Smooth muscle cell (in vitro differentiated cells): ENCODE results near the gene BCAS3. TPM values are rescaled to one million over a fixed set of nuclear protein-coding genes. Genes with fewer than 3 reads are reported as not detected.

ENCODE experiments used
- DNase-seq: peaks from one replicate; lab custom pipeline; 2025; ENCODE audit not compliant: unreplicated experiment; lab: John Stamatoyannopoulos, UW
- H2AFZ ChIP-seq: fragments of 200-600 bp; sonication (generic); 2 replicates; pipeline ENCODE4 v1.6.0; 2016; ENCODE audit warnings: antibody characterized with exemption, low read depth, mild to moderate bottlenecking
- H3F3A ChIP-seq: fragments of 200-600 bp; sonication (generic); 2 replicates; pipeline ENCODE4 v1.6.0; 2017; ENCODE audit warnings: antibody characterized with exemption, low read depth
- H3K27ac ChIP-seq: fragments of 200-600 bp; sonication (generic); 2 replicates; pipeline ENCODE4 v1.5.1; 2016; ENCODE audit warnings: low read depth, mild to moderate bottlenecking
- H3K27me3 ChIP-seq: fragments of 200-600 bp; sonication (generic); 2 replicates; pipeline ENCODE4 v1.6.1; 2016; ENCODE audit warnings: low read depth, mild to moderate bottlenecking
- H3K36me3 ChIP-seq: fragments of 200-600 bp; sonication (generic); 2 replicates; pipeline ENCODE4 v1.5.1; 2016; ENCODE audit warnings: low read depth
- H3K4me1 ChIP-seq: fragments of 200-600 bp; sonication (generic); 2 replicates; pipeline ENCODE4 v1.5.1; 2016; ENCODE audit warnings: low read depth
- H3K4me2 ChIP-seq: fragments of 200-600 bp; sonication (generic); 2 replicates; pipeline ENCODE4 v1.6.0; 2016; ENCODE audit warnings: mild to moderate bottlenecking
- H3K4me3 ChIP-seq: fragments of 200-600 bp; sonication (generic); 2 replicates; pipeline ENCODE4 v1.5.1; 2016; ENCODE audit warnings: mild to moderate bottlenecking
- H3K79me2 ChIP-seq: fragments of 200-600 bp; sonication (generic); 2 replicates; pipeline ENCODE4 v1.6.0; 2016; ENCODE audit warnings: low read depth, mild to moderate bottlenecking
- H3K9ac ChIP-seq: fragments of 200-600 bp; sonication (generic); 2 replicates; pipeline ENCODE4 v1.6.0; 2016; ENCODE audit warnings: low read depth
- H3K9me3 ChIP-seq: fragments of 200-600 bp; sonication (generic); replicated peaks from 2 replicates; pipeline ENCODE4 v1.5.1; 2016; ENCODE audit warnings: low read depth
- H4K20me1 ChIP-seq: fragments of 200-600 bp; sonication (generic); 2 replicates; pipeline ENCODE4 v1.6.0; 2016; ENCODE audit warnings: low read depth
- WGBS: methylation state at CpG from one replicate; pipeline ENCODE4 v1.1.7; 2016; ENCODE audit warnings: low lambda C conversion rate; 5-methylcytosine and 5-hydroxymethylcytosine counted together
- polyA plus RNA-seq: library from polyadenylated mRNA; unstranded; fragments of >200 nt; fragmentation: Nextera tagmentation; extraction: Ambion mirVana; gene quantifications from 2 replicates; pipeline ENCODE4 v1.2.1, GENCODE V29; 2016
- total RNA-seq: library from RNA; depleted of rRNA; stranded (reverse); fragments of >200 nt; gene quantifications from 2 replicates; pipeline ENCODE4 v1.2.3, GENCODE V29; 2014
- TF ChIP-seq, protein P1 (sequence below): fragments of 200-600 bp; sonication (generic); IDR thresholded peaks from 2 replicates; pipeline ENCODE4 v1.5.1; 2017; ENCODE audit warnings: borderline replicate concordance, mild to moderate bottlenecking, antibody characterized with exemption; ENCODE audit not compliant: insufficient read depth, poor library complexity, severe bottlenecking

The BCAS3 gene
- total and polyA plus RNA-seq, 2 experiments from 2014 or later = 17.2 to 54.5 TPM

DNA sequence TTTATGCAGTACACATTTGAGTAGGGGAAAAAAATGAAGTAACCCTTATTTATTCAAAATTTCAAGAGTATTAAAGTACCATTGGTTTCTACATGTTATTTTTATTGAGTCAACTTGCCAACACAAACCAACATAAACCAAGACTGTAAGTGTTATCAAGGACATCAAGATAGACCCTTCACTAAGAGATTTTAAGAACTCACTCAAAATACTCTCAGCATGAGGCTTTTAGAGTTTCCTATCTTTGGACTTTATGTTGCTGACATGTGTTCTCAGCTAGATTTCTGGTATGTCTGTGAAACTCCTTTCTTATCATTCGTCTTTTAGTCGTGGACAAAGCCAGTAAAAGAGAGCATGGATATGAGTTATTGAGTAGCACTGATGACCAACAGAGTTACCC is 509.4 kb downstream of the BCAS3 start:
- H3K27me3 ChIP-seq = no peaks in the 10 kb centered on the region
- no peak overlapping the region for H2AFZ ChIP-seq
- DNase-seq = no peak

DNA sequence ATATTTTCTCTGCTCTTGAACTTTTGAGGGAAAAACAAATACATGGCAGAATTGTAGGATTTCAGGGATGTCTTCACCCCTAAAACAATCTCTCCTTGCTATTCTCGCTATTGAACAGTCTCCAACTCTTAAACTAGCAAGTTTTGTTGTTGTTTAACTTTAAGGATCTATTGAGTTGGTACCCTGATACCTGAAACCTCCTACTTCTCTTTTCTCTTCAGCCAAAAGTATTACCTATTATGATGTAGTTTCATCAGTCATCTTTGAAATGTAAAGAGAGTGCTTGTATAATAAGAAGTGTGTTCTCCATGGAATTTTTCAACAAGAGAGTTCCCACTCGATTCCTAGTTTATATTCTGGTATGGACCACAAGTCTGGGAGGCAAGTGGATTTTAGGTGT is 510.4 kb downstream of the BCAS3 start:
- Histone ChIP-seq H3K4me1 (peaks cover 19% of the 10 kb centered on the region), H3K9ac (no peak overlapping the region), H3K36me3 (no peaks in the 10 kb centered on the region), H3F3A (no peaks in the 10 kb centered on the region), H2AFZ (no peak overlapping the region), H3K4me3 (no peak overlapping the region), H3K79me2 (no peaks in the 10 kb centered on the region), H3K9me3 (no peaks in the 10 kb centered on the region), H3K4me2 (no peak overlapping the region), H3K27me3 (no peaks in the 10 kb centered on the region), H4K20me1 (no peaks in the 10 kb centered on the region), H3K27ac (no peak overlapping the region)
- TF ChIP-seq, protein P1, sequence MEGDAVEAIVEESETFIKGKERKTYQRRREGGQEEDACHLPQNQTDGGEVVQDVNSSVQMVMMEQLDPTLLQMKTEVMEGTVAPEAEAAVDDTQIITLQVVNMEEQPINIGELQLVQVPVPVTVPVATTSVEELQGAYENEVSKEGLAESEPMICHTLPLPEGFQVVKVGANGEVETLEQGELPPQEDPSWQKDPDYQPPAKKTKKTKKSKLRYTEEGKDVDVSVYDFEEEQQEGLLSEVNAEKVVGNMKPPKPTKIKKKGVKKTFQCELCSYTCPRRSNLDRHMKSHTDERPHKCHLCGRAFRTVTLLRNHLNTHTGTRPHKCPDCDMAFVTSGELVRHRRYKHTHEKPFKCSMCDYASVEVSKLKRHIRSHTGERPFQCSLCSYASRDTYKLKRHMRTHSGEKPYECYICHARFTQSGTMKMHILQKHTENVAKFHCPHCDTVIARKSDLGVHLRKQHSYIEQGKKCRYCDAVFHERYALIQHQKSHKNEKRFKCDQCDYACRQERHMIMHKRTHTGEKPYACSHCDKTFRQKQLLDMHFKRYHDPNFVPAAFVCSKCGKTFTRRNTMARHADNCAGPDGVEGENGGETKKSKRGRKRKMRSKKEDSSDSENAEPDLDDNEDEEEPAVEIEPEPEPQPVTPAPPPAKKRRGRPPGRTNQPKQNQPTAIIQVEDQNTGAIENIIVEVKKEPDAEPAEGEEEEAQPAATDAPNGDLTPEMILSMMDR = no peak
- DNase-seq = no peak
- WGBS = 93% methylated on average over 2 of the region's 2 CpGs

More for the DNA sequence above, 509.4 kb downstream of the BCAS3 start:
- H3K27ac ChIP-seq = no peak overlapping the region
- 7% methylated on average over 2 of the region's 2 CpGs for WGBS
- H3K4me2 ChIP-seq = no peak overlapping the region
- H3K9me3 ChIP-seq = no peaks in the 10 kb centered on the region
- TF ChIP-seq, protein P1 = no peak
- no peaks in the 10 kb centered on the region for H3F3A ChIP-seq
- peaks cover 24% of the 10 kb centered on the region for H3K4me1 ChIP-seq
- no peaks in the 10 kb centered on the region for H3K36me3 ChIP-seq
- H4K20me1 ChIP-seq = no peaks in the 10 kb centered on the region
- no peaks in the 10 kb centered on the region for H3K79me2 ChIP-seq
- no peak overlapping the region for H3K9ac ChIP-seq
- H3K4me3 ChIP-seq = no peak overlapping the region

DNA sequence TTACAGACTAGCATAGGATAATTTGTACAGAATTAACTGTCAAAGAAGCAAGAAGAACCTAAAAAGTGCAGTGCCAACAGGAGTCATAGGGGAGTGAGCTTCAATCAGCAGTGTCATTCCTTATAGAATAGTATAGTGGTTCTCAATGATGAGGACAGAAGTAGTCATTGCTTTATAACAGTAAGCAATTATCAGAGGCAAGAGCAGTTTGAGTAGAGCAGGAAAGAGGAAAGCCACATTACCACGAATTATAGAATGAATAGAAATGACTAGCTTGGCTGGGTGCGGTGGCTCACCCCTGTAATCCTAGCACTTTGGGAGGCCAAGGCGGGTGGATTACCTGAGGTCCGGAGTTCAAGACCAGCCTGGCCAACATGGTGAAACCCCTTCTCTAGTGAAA is 512.3 kb downstream of the BCAS3 start:
- 96% methylated on average over 4 of the region's 4 CpGs for WGBS
- peaks cover 19% of the 10 kb centered on the region for H3K4me1 ChIP-seq
- no peaks in the 10 kb centered on the region for H3K27me3 ChIP-seq
- no peaks in the 10 kb centered on the region for H4K20me1 ChIP-seq
- no peak overlapping the region for H2AFZ ChIP-seq
- no peak overlapping the region for H3K4me2 ChIP-seq
- H3K27ac ChIP-seq = no peak overlapping the region
- H3K36me3 ChIP-seq = no peaks in the 10 kb centered on the region
- H3K9me3 ChIP-seq = no peaks in the 10 kb centered on the region
- no peak overlapping the region for H3K9ac ChIP-seq
- H3K79me2 ChIP-seq = no peaks in the 10 kb centered on the region
- DNase-seq = no peak
- no peaks in the 10 kb centered on the region for H3F3A ChIP-seq
- no peak overlapping the region for H3K4me3 ChIP-seq
- TF ChIP-seq, protein P1 = no peak

DNA sequence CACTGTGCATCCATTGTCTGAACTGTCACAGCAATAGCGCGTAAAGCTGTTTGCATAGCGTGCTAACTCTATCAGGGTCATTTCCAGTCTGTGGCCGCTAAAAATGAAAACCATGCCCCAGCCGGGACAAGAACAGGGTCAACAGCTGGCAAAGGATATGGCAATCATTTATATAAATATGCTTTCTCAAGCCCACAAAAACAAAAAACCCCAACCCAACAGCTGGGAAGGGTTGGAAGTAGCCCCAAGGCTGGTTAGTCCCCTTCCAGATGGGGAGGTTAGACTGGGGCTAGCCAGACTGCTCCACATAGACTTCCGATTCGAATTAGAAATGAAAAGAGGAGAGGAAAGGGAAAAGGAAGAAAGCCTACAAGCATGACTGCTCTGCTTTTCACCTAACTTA is 518.7 kb downstream of the BCAS3 start:
- WGBS = 85% methylated on average over 7 of the region's 7 CpGs
- H3K9ac ChIP-seq = no peak overlapping the region
- H3K27me3 ChIP-seq = no peaks in the 10 kb centered on the region
- H3K4me1 ChIP-seq = peaks cover 12% of the 10 kb centered on the region
- no peaks in the 10 kb centered on the region for H3K9me3 ChIP-seq
- no peak overlapping the region for H3K4me3 ChIP-seq
- H3K36me3 ChIP-seq = no peaks in the 10 kb centered on the region
- no peak overlapping the region for H3K27ac ChIP-seq
- TF ChIP-seq, protein P1 = no peak
- H4K20me1 ChIP-seq = no peaks in the 10 kb centered on the region
- H2AFZ ChIP-seq = no peak overlapping the region
- no peak overlapping the region for H3K4me2 ChIP-seq
- H3F3A ChIP-seq = peaks cover 7% of the 10 kb centered on the region
- DNase-seq = no peak
- H3K79me2 ChIP-seq = no peaks in the 10 kb centered on the region
